Daoy (cell line): ENCODE data around the gene ACP7. TPM values are rescaled to one million over a fixed set of nuclear protein-coding genes. Genes with fewer than 3 reads are reported as not detected.
"Not testable (repeated sequence)": the region's sequence is repeated elsewhere in the genome, so short reads cannot be mapped to it uniquely, and the experiment has no call there.

Experiments used
- DNase-seq: peaks from one replicate; pipeline ENCODE4 v3.0.0-alpha.2; 2015; ENCODE audit warnings: low read depth
- total RNA-seq: library from RNA; depleted of rRNA; stranded (reverse); fragments of >200 nt; shearing (Covaris generic); gene quantifications from 2 replicates; pipeline ENCODE4 v1.2.3, GENCODE V29; 2014

Gene ACP7
- total RNA-seq, 1 experiment from 2014 or later, result 0.57 TPM

GRCh38 chr19:39131255-39131755 lies 47.1 kb downstream of the ACP7 start:
- no peak for DNase-seq

- DNase-seq, result no peak
Measured at GRCh38 chr19:39132344-39132969, 48.3 kb downstream of the ACP7 start.

GRCh38 chr19:39133431-39134270 lies 49.5 kb downstream of the ACP7 start:
- DNase-seq, result no peak

- no peak for DNase-seq
Measured at GRCh38 chr19:39135701-39136100, 51.5 kb downstream of the ACP7 start.

DNA sequence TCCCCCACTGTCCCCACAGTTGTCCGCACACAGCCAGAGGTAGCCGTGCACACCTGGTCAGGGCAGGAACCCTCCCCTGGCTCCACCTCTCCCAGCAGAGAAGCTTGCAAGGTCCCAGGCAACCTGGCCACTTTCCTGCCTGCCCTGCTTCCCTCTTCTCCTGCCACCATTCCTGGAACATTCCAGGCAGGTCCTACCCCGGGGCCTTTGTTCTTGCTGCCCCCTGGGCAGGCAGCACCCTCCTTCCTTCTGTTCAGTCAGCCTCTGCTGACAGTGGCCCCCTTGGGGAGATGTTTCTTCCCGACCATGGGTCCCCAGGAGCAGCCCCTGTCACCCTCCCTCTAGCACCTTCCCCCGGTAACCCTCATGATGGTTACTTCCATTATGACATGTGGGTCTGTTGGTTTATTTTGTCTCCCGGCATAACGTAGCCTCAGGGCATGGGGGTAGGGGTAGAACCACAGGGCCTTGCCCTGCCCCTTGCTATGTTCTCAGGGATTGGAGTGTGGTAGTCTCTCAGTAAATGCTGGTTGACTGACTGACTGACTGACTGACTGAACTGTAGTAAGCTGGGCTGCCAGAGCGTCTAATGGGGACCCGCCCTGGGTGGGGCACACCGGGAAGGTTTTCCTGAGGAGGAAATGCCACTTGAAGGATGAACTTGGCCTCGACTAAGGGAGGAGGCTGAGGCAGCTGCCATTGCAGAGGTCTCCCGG lies 52.2 kb downstream of the ACP7 start:
- no peak for DNase-seq

GRCh38 chr19:39137131-39137530 lies 53.0 kb downstream of the ACP7 start:
- no peak for DNase-seq

- no peak for DNase-seq
Measured at GRCh38 chr19:39138221-39139211, 54.3 kb downstream of the ACP7 start.

GRCh38 chr19:39139305-39139874 lies 55.2 kb downstream of the ACP7 start:
- DNase-seq, result no peak

GRCh38 chr19:39139971-39140453 lies 55.8 kb downstream of the ACP7 start:
- no peak for DNase-seq

- DNase-seq, result no peak
Measured at GRCh38 chr19:39140594-39140993, 56.4 kb downstream of the ACP7 start.

DNA sequence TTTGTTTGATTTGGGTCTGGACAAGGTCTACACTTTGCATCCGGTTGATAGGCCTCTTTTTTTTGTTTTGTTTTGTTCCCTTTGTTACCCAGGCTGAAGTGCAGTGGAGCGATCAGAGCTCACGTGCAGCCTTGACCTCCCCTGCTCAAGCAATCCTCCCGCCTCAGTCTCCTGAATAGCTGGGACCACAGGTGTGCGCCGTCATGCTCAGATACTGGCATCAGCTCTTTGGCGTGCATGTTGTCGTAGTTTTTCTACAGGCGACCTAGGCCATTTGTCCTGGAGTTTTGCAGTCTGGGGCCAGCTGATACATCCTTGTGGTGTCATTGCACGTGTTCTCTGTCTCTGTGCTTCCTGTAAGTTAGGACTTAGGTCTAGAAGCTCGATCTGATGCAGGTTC lies 57.8 kb downstream of the ACP7 start:
- no peak for DNase-seq

DNA sequence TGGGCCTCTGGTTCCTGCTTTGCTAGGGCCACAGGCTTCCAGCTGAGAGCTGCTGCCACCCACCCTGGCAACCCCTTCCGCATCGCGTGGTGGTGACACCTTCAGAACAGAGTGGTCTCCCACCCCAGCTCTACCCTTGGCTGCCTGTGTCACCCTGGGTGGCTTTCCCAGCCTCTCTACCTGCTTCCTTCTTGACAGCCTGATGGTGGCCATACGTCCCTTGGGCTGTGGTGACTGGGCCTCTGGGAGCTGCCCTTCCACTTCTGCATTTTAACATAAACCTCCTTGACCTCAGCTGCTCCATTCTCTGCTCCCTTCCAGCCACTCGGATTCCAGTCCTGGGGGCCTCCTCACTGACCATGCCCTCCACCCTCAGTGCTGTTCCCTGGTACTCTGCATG lies 58.5 kb downstream of the ACP7 start:
- no peak for DNase-seq

DNA sequence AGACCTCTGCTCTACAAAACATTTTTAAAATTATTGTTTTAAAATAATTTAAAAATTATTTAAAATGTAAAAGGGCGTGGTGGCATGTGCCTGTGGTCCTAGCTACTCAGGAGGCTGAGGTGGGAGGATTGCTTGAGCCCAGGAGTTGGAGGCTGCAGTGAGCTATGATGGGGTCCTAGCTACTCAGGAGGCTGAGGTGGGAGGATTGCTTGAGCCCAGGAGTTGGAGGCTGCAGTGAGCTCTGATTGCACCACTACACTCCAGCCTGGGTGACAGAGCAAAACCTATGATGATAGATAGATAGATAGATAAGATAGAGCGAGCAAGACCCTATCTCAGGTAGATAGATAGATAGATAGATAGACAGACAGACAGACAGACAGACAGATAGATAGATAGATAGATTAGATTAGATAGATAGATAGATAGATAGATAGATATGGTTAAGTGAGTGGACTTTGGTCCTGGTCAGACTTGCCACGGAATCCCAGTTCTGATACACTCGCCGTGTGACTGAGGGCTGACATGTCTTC lies 59.7 kb downstream of the ACP7 start:
- DNase-seq, result not testable (repeated sequence)

GRCh38 chr19:39144290-39145071 lies 60.3 kb downstream of the ACP7 start:
- no peak for DNase-seq

- DNase-seq, result no peak
Measured at GRCh38 chr19:39145180-39145953, 61.2 kb downstream of the ACP7 start.

DNA sequence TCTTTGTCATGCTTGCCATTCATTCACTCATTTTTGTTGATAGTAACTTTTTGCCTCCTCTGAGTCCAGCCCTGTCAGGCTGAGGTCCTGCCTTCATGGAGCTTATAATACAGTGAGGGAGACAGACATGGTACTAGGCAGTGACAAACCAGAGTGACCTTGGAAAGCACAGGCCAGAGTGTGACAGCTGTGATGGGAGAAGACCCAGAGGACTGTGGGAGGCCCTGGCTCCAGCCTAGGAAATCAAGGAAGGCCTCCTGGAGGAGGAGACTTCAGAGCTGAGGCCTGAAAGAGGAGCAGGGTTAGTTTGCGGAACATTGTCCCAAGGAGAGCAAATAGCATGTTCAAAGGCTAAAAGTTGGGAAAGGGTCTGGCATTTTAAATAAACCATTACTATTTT lies 61.9 kb downstream of the ACP7 start:
- no peak for DNase-seq

DNA sequence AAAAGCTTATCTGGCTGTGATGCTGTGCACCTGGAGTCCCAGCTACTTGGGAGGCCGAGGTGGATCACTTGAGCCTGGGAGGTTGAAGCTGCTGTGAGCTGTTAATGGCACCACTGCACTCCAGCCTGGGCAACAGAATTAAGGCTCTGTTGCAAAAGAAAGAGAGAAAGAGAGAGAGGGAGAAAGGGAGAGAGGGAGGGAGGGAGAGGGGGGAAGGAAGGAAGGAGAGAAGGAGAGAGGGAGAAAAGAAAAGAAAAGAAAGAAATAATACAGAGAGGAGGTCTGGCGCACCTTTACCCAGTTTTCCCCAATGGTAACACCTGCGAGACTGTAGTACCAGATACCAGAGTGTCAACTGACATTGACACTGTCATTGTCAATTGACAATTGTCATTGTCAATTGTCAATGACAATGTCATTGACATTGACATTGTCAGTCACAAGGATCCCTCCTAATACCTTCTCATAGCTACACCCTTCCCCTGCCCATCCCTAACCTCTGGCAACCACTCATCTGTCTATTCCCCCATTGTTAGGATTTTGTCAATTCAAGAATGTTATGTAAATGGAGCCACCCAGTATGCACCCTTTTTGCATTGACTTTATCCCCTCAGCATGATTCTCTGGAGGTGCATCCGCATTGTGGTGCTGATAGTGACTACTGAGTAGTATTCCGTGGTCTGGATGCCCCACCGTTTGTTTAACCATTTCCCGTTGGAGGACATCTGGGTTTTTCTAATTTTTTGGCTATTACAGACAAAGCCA lies 62.7 kb downstream of the ACP7 start:
- no peak for DNase-seq

GRCh38 chr19:39147480-39147879 lies 63.3 kb downstream of the ACP7 start:
- no peak for DNase-seq
